ENCODE measurements around the gene PHRF1. TPM values are rescaled to one million over a fixed set of nuclear protein-coding genes. Genes with fewer than 3 reads are reported as not detected.
A peak's percentile ranks its signal among the peaks of the same experiment; 100 is the strongest.

The PHRF1 gene, protein sequence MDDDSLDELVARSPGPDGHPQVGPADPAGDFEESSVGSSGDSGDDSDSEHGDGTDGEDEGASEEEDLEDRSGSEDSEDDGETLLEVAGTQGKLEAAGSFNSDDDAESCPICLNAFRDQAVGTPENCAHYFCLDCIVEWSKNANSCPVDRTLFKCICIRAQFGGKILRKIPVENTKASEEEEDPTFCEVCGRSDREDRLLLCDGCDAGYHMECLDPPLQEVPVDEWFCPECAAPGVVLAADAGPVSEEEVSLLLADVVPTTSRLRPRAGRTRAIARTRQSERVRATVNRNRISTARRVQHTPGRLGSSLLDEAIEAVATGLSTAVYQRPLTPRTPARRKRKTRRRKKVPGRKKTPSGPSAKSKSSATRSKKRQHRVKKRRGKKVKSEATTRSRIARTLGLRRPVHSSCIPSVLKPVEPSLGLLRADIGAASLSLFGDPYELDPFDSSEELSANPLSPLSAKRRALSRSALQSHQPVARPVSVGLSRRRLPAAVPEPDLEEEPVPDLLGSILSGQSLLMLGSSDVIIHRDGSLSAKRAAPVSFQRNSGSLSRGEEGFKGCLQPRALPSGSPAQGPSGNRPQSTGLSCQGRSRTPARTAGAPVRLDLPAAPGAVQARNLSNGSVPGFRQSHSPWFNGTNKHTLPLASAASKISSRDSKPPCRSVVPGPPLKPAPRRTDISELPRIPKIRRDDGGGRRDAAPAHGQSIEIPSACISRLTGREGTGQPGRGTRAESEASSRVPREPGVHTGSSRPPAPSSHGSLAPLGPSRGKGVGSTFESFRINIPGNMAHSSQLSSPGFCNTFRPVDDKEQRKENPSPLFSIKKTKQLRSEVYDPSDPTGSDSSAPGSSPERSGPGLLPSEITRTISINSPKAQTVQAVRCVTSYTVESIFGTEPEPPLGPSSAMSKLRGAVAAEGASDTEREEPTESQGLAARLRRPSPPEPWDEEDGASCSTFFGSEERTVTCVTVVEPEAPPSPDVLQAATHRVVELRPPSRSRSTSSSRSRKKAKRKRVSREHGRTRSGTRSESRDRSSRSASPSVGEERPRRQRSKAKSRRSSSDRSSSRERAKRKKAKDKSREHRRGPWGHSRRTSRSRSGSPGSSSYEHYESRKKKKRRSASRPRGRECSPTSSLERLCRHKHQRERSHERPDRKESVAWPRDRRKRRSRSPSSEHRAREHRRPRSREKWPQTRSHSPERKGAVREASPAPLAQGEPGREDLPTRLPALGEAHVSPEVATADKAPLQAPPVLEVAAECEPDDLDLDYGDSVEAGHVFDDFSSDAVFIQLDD (N-terminal part only)
- polyA plus RNA-seq (2013) = 12.0 TPM

DNA sequence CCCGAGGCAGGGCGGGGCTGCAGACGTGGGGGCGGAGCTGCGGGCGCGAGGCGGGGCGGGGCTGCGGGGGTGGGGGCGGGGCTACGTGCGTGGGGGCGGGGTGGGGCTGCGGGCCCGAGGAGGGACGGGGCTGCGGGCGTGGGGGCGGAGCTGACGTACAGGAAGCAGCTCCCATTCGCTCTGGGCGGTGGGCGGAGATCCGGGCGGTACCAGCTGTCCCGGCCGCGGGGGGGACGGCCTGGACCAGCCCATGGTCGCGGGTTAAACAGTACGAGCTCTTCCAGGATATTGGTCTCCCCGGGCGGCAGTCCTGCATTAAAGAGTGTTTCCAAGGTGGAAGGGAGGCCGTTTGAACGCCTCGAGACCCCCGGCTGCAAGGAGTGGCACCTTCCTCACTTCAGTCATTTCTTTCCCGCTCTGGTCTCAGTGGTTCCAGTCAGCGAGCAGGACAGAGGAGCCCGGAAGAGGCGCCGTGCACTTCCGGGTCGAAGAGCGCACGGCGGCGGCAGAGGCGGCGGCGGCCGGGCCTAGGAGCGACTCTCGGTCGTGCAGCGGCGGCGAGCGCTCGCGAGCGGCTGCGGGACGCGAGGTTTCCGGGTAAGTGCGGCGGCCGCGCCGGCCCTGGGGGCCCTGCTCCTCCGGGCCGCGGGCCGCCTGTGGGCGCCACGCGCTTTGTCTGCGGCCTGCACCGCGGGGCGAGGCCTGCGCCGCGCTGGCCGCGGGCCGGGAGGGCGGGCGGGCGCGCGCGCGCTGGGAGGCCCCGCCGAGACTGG, at the start of gene PHRF1:
Gene PHRF1, plus strand, starts transcription at position 475 of the 773 bp plus-strand sequence. CDS start 5,043 bp downstream, outside the sequence.
- POLR2A ChIA-PET = interaction anchor here (0.7 to 1.2 kb wide), 2 partner anchors 37 to 40 kb away, joined by 3 to 4 read pairs; partner anchors contain the start of gene IRF7
- Histone ChIP-seq H3K4me3 (ENCODE audit: control insufficient read depth in 1 of 7, extremely low read depth in 1 of 7, insufficient read depth in 4 of 7, low read depth in 2 of 7, low read length in 6 of 7) (peak within 1 kb of the TSS; percentile 74 to 99 (median 89)), H3K4me1 (ENCODE audit: control extremely low read depth in 1 of 4, control insufficient read depth in 4 of 4, insufficient read depth in 4 of 4, low read length in 3 of 4) (peaks cover 3 to 31% (median 25%) of the 10 kb centered on the region in 4 experiments), H3K27me3 (replicated peaks in 2 of 5; ENCODE audit: control insufficient read depth in 4 of 5, insufficient read depth in 5 of 5, low read length in 4 of 5) (peaks cover 0 to 22% (median 13%) of the 10 kb centered on the region in 5 experiments), H3K9me3 (ENCODE audit: control extremely low read depth in 1 of 5, control insufficient read depth in 4 of 5, insufficient read depth in 2 of 5, low read depth in 1 of 5, low read length in 4 of 5) (no peaks in the 10 kb centered on the region), H3K27ac (ENCODE audit: insufficient read depth in 1 of 2, low read depth in 1 of 2, low read length in 2 of 2, poor library complexity in 1 of 2, severe bottlenecking in 2 of 2) (peak within 1 kb of the TSS; percentile 89 to 95), H3K36me3 (ENCODE audit: control insufficient read depth in 4 of 4, insufficient read depth in 4 of 4, low read length in 3 of 4) (peaks cover 0 to 11% (median 1%) of the 10 kb centered on the region in 4 experiments)
- DNase-seq = peak; percentile 94 to 98 (median 97)
- WGBS (ENCODE audit: insufficient coverage) = under 1% methylated on average over 70 of the region's 99 CpGs
- CTCF ChIA-PET = interaction anchor here (0.7 kb wide), 2 partner anchors 11 to 39 kb away, joined by 3 read pairs; no protein-coding TSS in a partner anchor

DNA sequence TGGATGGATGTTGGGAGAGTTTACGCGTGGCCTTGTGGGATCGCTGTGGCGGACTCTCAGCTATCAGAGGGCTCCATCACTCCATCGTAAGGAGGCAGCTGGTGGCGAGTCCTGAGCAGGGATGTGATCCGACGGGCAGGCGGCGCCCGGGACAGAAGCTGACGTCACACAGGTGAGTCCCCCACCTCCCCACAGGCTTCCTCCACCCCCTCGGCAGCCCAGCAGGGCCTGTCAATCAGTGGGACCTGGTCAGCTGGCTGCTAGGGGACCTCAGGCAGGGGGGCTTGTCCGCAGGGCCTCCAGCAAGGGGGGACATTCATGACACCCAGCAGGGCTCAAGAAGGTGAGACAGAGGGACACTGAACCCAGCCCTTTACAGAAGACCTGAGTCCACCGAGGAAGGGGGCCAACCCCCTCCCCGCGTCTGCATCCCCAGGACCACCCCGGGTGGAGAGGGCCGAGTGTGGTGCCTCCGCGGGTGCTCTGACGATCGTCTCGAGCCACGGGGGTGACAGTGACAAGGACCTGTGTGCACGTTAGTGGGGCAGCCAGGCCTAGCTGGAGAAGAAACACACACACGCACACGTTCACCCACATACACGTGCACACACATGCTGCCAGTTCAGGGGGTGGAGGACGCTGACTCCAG, 48.0 kb upstream of the PHRF1 start:
- Histone ChIP-seq H3K9me3 (ENCODE audit: control extremely low read depth in 1 of 5, control insufficient read depth in 4 of 5, insufficient read depth in 2 of 5, low read depth in 1 of 5, low read length in 4 of 5) (no peaks in the 10 kb centered on the region), H3K4me1 (ENCODE audit: control extremely low read depth in 1 of 4, control insufficient read depth in 4 of 4, insufficient read depth in 4 of 4, low read length in 3 of 4) (no peaks in the 10 kb centered on the region), H3K4me3 (ENCODE audit: control insufficient read depth in 1 of 7, extremely low read depth in 1 of 7, insufficient read depth in 4 of 7, low read depth in 2 of 7, low read length in 6 of 7) (no peak overlapping the region), H3K36me3 (ENCODE audit: control insufficient read depth in 4 of 4, insufficient read depth in 4 of 4, low read length in 3 of 4) (peaks cover 0 to 36% (median 21%) of the 10 kb centered on the region in 4 experiments), H3K27me3 (replicated peaks in 2 of 5; ENCODE audit: control insufficient read depth in 4 of 5, insufficient read depth in 5 of 5, low read length in 4 of 5) (no peaks in the 10 kb centered on the region), H3K27ac (ENCODE audit: insufficient read depth in 1 of 2, low read depth in 1 of 2, low read length in 2 of 2, poor library complexity in 1 of 2, severe bottlenecking in 2 of 2) (no peak overlapping the region)
- no peak for DNase-seq
- ChIA-PET CTCF (interaction anchor here (0.7 kb wide), 1 partner anchor 323 kb away, joined by 3 read pairs; no protein-coding TSS in a partner anchor), POLR2A (no interaction called here)
- WGBS (ENCODE audit: insufficient coverage) = 93% methylated on average over 27 of the region's 30 CpGs

DNA sequence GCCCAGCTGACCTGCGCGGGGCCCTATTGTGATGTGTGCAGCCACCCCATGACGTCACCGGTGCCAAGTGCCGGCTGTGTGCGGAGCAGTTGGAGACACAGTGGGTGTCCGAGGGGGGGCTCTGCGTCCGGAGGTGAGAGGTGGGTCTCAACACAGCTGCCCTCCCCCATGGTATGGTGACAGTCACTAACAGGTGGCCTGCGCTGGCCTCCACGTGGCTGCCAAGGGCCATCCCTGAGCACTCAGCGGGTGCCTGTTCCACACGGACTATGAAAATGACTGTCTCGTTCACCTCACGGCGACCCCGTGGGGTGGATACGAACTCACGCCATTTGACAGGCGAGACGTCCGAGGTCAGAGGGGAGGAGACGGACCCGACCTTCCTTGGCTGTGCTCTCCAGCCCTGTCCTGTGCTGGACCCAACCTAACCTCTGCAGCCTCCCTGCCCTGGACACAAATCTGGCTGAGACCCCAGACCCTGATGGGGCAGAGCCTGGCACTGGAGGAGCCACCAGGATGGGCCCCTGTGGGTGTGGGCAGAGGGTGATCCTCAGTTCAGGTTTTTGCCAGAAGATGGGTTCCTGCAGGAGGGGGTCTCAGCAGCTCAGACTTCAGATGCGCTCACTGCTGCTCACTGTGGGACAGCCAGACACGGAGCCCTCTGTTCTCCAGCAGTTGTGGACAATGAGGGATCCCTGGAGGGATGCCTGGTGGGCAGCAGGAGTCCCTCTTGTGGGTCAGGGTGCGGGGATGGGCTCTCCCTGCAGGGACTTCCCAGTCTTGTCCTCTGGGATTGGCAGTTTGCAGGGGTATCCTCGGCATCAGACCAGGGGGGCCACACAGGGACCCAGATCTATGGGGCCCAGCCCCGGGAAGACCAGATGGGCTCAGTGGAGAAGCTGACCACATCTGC, 47.2 kb upstream of the PHRF1 start:
- no peaks in the 10 kb centered on the region for H3K27me3 ChIP-seq (replicated peaks in 2 of 5; ENCODE audit: control insufficient read depth in 4 of 5, insufficient read depth in 5 of 5, low read length in 4 of 5)
- DNase-seq = no peak
- no peak overlapping the region for H3K4me3 ChIP-seq (ENCODE audit: control insufficient read depth in 1 of 7, extremely low read depth in 1 of 7, insufficient read depth in 4 of 7, low read depth in 2 of 7, low read length in 6 of 7)
- no peak overlapping the region for H3K27ac ChIP-seq (ENCODE audit: insufficient read depth in 1 of 2, low read depth in 1 of 2, low read length in 2 of 2, poor library complexity in 1 of 2, severe bottlenecking in 2 of 2)
- H3K4me1 ChIP-seq (ENCODE audit: control extremely low read depth in 1 of 4, control insufficient read depth in 4 of 4, insufficient read depth in 4 of 4, low read length in 3 of 4) = peaks cover 0 to 2% (median 1%) of the 10 kb centered on the region in 4 experiments
- H3K9me3 ChIP-seq (ENCODE audit: control extremely low read depth in 1 of 5, control insufficient read depth in 4 of 5, insufficient read depth in 2 of 5, low read depth in 1 of 5, low read length in 4 of 5) = no peaks in the 10 kb centered on the region
- POLR2A ChIA-PET = no interaction called here
- H3K36me3 ChIP-seq (ENCODE audit: control insufficient read depth in 4 of 4, insufficient read depth in 4 of 4, low read length in 3 of 4) = peaks cover 2 to 43% (median 24%) of the 10 kb centered on the region in 4 experiments
- WGBS (ENCODE audit: insufficient coverage) = 95% methylated on average over 27 of the region's 29 CpGs
- CTCF ChIA-PET = interaction anchor here (1.0 kb wide), 1 partner anchor 10 kb away, joined by 3 read pairs; no protein-coding TSS in a partner anchor

DNA sequence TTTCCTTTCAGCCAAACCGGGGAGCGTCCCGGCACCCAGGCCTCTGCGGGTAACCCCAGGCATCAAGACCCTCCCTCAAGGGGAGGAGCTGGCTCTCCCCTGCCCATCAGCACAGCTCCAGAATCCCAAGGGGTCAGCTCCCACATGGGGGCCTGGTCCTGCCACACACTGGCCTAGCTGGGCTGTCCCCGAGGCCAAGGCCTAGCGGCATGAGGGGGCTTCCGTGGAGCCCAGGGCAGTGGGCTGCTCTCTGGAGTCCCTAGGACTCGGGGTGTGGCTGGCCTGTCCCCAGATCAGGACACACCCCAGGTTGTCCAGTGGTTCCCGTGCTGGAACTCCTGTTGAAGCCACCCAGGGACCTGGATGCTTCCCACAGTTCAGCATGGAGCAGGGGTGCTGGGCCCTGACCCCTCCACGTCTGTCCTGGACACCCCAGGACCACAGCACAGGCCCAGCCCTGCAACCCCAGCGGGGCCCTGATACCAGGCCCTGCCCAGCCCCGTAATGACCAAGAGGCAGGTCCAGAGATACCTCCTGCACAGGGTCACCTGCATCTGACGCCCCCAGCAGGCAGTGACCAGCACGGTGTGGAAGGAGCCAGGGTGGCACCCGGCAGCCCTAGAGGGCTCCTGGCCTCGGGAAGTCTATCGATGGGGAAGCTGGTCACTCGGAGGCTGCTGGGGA, 46.4 kb upstream of the PHRF1 start:
- H3K27ac ChIP-seq (ENCODE audit: insufficient read depth in 1 of 2, low read depth in 1 of 2, low read length in 2 of 2, poor library complexity in 1 of 2, severe bottlenecking in 2 of 2) = no peak overlapping the region
- no peak overlapping the region for H3K4me3 ChIP-seq (ENCODE audit: control insufficient read depth in 1 of 7, extremely low read depth in 1 of 7, insufficient read depth in 4 of 7, low read depth in 2 of 7, low read length in 6 of 7)
- POLR2A ChIA-PET = no interaction called here
- H3K27me3 ChIP-seq (replicated peaks in 2 of 5; ENCODE audit: control insufficient read depth in 4 of 5, insufficient read depth in 5 of 5, low read length in 4 of 5) = no peaks in the 10 kb centered on the region
- CTCF ChIA-PET = interaction anchor here (1.0 kb wide), 1 partner anchor 11 kb away, joined by 3 read pairs; no protein-coding TSS in a partner anchor
- H3K4me1 ChIP-seq (ENCODE audit: control extremely low read depth in 1 of 4, control insufficient read depth in 4 of 4, insufficient read depth in 4 of 4, low read length in 3 of 4) = peaks cover 0 to 10% (median 9%) of the 10 kb centered on the region in 4 experiments
- no peaks in the 10 kb centered on the region for H3K9me3 ChIP-seq (ENCODE audit: control extremely low read depth in 1 of 5, control insufficient read depth in 4 of 5, insufficient read depth in 2 of 5, low read depth in 1 of 5, low read length in 4 of 5)
- DNase-seq = no peak
- H3K36me3 ChIP-seq (ENCODE audit: control insufficient read depth in 4 of 4, insufficient read depth in 4 of 4, low read length in 3 of 4) = peaks cover 2 to 43% (median 24%) of the 10 kb centered on the region in 4 experiments
- WGBS (ENCODE audit: insufficient coverage) = 95% methylated on average over 11 of the region's 18 CpGs

Data from common myeloid progenitor, CD34-positive (primary cell).